NB4 (cell line): ENCODE results near the gene SLC35E3.
"Not testable (repeated sequence)": the region's sequence is repeated elsewhere in the genome, so short reads cannot be mapped to it uniquely, and the experiment has no call there.

ENCODE experiments used
- CTCF ChIP-seq: IDR thresholded peaks from one replicate; pipeline ENCODE4 v1.5.1; 2012; ENCODE audit warnings: low read depth, low read length
- MAX ChIP-seq: IDR thresholded peaks from 2 replicates; pipeline ENCODE4 v1.6.1; 2011; ENCODE audit warnings: low read depth, low read length
- POLR2A ChIP-seq: IDR thresholded peaks from 2 replicates; pipeline ENCODE4 v1.6.1; 2011; ENCODE audit warnings: mild to moderate bottlenecking; ENCODE audit not compliant: insufficient read length; ENCODE audit errors: extremely low read depth

- TF ChIP-seq CTCF, MAX, POLR2A: not testable (repeated sequence)
Measured at GRCh38 chr12:68807274-68807575, 61.2 kb downstream of the SLC35E3 start.
